Panc1 (cell line): ENCODE data around the gene FCAMR. TPM values are rescaled to one million over a fixed set of nuclear protein-coding genes. Genes with fewer than 3 reads are reported as not detected.

Experiments
- ATAC-seq: fragments of 200-7000 bp; cut with Tn5 transposase; 2 replicates; pipeline ENCODE4 v1.9.1; 2020; ENCODE audit warnings: mild to moderate bottlenecking, moderate library complexity
- BruUV-seq: library from RNA; stranded (reverse); fragments of 400-500 nt; replicated peaks from 2 replicates; lab custom pipeline; 2021; lab: Mats Ljungman, UMichigan
- CTCF ChIA-PET: fragments of 300-600 bp; sonication (Branson Sonifier 250); formaldehyde crosslinking; loops from one replicate; lab custom pipeline; 2022; ENCODE audit warnings: antibody characterized with exemption; lab: Charles Lee
- POLR2A ChIA-PET: fragments of 300-600 bp; sonication (Branson Sonifier 250); formaldehyde crosslinking; loops from one replicate; lab custom pipeline; 2022; ENCODE audit warnings: antibody characterized with exemption; lab: Charles Lee
- DNase-seq: peaks from one replicate; pipeline ENCODE4 v3.0.0-alpha.2; 2010; ENCODE audit warnings: low read depth, low spot score
- H3K27ac ChIP-seq: 2 replicates; pipeline ENCODE4 v1.5.1; 2011; ENCODE audit warnings: mild to moderate bottlenecking, low read length, inconsistent platforms
- H3K27me3 ChIP-seq: fragments of 200-500 bp; sonication (Bioruptor generic); 2 replicates; pipeline ENCODE4 v1.6.0; 2014; ENCODE audit warnings: low read length, inconsistent platforms; ENCODE audit not compliant: control insufficient read depth, insufficient read depth
- H3K36me3 ChIP-seq: fragments of 200-500 bp; sonication (Bioruptor generic); 2 replicates; pipeline ENCODE4 v1.5.1; 2014; ENCODE audit warnings: inconsistent platforms, mild to moderate bottlenecking, low read length, moderate library complexity; ENCODE audit not compliant: control insufficient read depth, insufficient read depth
- H3K4me1 ChIP-seq: 2 replicates; pipeline ENCODE4 v1.5.1; 2011; ENCODE audit warnings: inconsistent platforms, mild to moderate bottlenecking, low read length, moderate library complexity; ENCODE audit not compliant: control insufficient read depth, insufficient read depth
- H3K4me3 ChIP-seq, 2 experiments: 2 replicates each; pipeline ENCODE4 v1.5.1; 2011 to 2012; ENCODE audit warnings: low read depth in 2 of 2, low read length in 2 of 2, mild to moderate bottlenecking in 2 of 2, inconsistent platforms in 1 of 2, moderate library complexity in 1 of 2
- H3K9me3 ChIP-seq: fragments of 200-500 bp; sonication (Bioruptor generic); 2 replicates; pipeline ENCODE4 v1.5.1; 2014; ENCODE audit warnings: low read depth, mild to moderate bottlenecking, inconsistent platforms, low read length, moderate library complexity; ENCODE audit not compliant: control insufficient read depth, insufficient read depth
- POLR2AphosphoS5 ChIP-seq: IDR thresholded peaks from 2 replicates; pipeline ENCODE4 v1.6.1; 2012; ENCODE audit warnings: mild to moderate bottlenecking, low read depth, low read length, moderate library complexity
- REST ChIP-seq, 2 experiments: IDR thresholded peaks; 2 replicates each; pipeline ENCODE4 v1.6.1; 2011 to 2012; ENCODE audit warnings: low read depth in 2 of 2, control low read depth in 1 of 2, low read length in 1 of 2, mild to moderate bottlenecking in 1 of 2, moderate library complexity in 1 of 2; ENCODE audit not compliant: insufficient read depth in 1 of 2
- SIN3A ChIP-seq: IDR thresholded peaks from 2 replicates; pipeline ENCODE4 v1.6.1; 2012; ENCODE audit warnings: low read depth, mild to moderate bottlenecking, low read length, moderate library complexity, borderline replicate concordance; ENCODE audit not compliant: insufficient read depth
- TCF7L2 ChIP-seq: IDR thresholded peaks from 2 replicates; pipeline ENCODE4 v1.6.1; 2011; ENCODE audit warnings: mild to moderate bottlenecking, low read depth, low read length, inconsistent platforms
- in situ Hi-C: cut with HindIII; loops from 2 replicates; pipeline ENCODE4 v1.10.0; 2016; ENCODE audit warnings: low sequenced_read_pairs, low pct_unique_long_range_greater_than_20kb
- intact Hi-C: fragments of 100-400 bp; cut with micrococcal nuclease; formaldehyde crosslinking; loops from one replicate; pipeline ENCODE4 v1.10.0; 2022; ENCODE audit not compliant: unreplicated experiment
- total RNA-seq: library from RNA; stranded (reverse); gene quantifications from one replicate; pipeline ENCODE4 v1.2.1, GENCODE V29; 2021; ENCODE audit not compliant: unreplicated experiment
- TF ChIP-seq, protein P1 (sequence below): fragments of 450-650 bp; IDR thresholded peaks from 2 replicates; pipeline ENCODE4 v1.5.1; 2017; ENCODE audit warnings: mild to moderate bottlenecking

Gene FCAMR
- total RNA-seq, 1 experiment from 2014 or later: not detected

DNA sequence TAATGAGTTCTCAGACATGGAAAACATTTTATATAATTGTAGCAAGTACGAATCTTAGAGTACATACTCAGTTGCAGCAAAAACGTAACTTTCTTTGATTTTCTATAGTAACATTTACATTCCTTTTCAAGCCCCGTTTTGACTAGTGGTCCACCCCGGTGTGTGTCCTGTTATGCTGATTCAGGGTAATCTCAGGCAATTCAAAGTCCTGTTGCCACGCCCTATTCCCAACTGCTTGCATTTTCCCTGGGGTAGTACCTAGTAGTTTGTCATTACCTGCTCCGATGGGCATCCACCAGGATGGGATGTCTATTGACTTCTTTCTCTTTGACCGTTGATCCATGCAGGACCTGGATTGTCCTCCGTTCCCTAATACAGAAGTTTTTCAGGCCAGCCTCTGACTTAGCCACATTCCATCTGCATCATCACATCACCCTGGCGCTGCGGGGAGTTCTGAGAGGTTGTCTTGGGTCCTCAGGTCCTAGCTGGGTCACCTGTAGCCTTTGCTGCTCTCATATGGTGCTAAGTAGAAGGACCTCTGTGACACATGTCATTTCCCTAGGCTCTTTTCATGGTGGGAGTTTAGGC lies 15.0 kb upstream of the FCAMR start:
- Histone ChIP-seq H3K27ac (no peak overlapping the region), H3K4me1 (no peaks in the 10 kb centered on the region), H3K4me3 (no peak overlapping the region), H3K27me3 (peaks cover 9% of the 10 kb centered on the region), H3K36me3 (no peaks in the 10 kb centered on the region), H3K9me3 (no peaks in the 10 kb centered on the region)
- no peak for ATAC-seq
- in situ Hi-C loops: no loop called here
- intact Hi-C loops: loop anchor here (10.0 kb wide), 2 partner anchors 250 to 350 kb away; partner anchors contain the start of gene DYRK3
- DNase-seq: no peak
- TF ChIP-seq SIN3A (no peak), TCF7L2 (no peak), POLR2AphosphoS5 (no peak), REST (IDR thresholded peaks at IDR 0.05; ENCODE audit: insufficient read depth in 1 of 2, low read depth in 2 of 2, low read length in 1 of 2) (no peak)
- TF ChIP-seq, protein P1, sequence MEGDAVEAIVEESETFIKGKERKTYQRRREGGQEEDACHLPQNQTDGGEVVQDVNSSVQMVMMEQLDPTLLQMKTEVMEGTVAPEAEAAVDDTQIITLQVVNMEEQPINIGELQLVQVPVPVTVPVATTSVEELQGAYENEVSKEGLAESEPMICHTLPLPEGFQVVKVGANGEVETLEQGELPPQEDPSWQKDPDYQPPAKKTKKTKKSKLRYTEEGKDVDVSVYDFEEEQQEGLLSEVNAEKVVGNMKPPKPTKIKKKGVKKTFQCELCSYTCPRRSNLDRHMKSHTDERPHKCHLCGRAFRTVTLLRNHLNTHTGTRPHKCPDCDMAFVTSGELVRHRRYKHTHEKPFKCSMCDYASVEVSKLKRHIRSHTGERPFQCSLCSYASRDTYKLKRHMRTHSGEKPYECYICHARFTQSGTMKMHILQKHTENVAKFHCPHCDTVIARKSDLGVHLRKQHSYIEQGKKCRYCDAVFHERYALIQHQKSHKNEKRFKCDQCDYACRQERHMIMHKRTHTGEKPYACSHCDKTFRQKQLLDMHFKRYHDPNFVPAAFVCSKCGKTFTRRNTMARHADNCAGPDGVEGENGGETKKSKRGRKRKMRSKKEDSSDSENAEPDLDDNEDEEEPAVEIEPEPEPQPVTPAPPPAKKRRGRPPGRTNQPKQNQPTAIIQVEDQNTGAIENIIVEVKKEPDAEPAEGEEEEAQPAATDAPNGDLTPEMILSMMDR: no peak
- ChIA-PET POLR2A (no interaction called here), CTCF (no interaction called here)
- no TSS peak for BruUV-seq

- H3K9me3 ChIP-seq: no peaks in the 10 kb centered on the region
- H3K27ac ChIP-seq: no peak overlapping the region
- intact Hi-C loops (loop anchor here (10.0 kb wide), 2 partner anchors 247 to 347 kb away; partner anchors contain the start of gene DYRK3), in situ Hi-C loops (no loop called here)
- H3K4me3 ChIP-seq: no peak overlapping the region
- CTCF ChIA-PET: interaction anchor here (0.5 to 2.8 kb wide), 9 partner anchors 48 to 511 kb away, joined by 3 to 19 read pairs (median 4); partner anchors contain the start of gene DYRK3
- POLR2A ChIA-PET: no interaction called here
- peak; percentile 22 for DNase-seq
- no peaks in the 10 kb centered on the region for H3K36me3 ChIP-seq
- no peak for TF ChIP-seq SIN3A
- TF ChIP-seq, protein P1: peak; percentile 84
- peak; percentile 94 for ATAC-seq
- H3K4me1 ChIP-seq: no peaks in the 10 kb centered on the region
- BruUV-seq: no TSS peak
- peaks cover 7% of the 10 kb centered on the region for H3K27me3 ChIP-seq
These were observed 12.0 kb upstream of the FCAMR start for GRCh38 chr1:206982216-206982615.
